CD4-positive, alpha-beta T cell (primary cell): Measurements from ENCODE around the gene CAMSAP1. TPM values are rescaled to one million over a fixed set of nuclear protein-coding genes. Genes with fewer than 3 reads are reported as not detected.

Experiments
- ATAC-seq: fragments of 200-7000 bp; cut with Tn5 transposase; one replicate; pipeline ENCODE4 v1.10.0; 2022; ENCODE audit warnings: mild to moderate bottlenecking; ENCODE audit not compliant: poor library complexity
- CTCF ChIA-PET: fragments of 350-600 bp; sonication (Branson Sonifier 250); formaldehyde crosslinking; loops from one replicate; lab custom pipeline; 2021; ENCODE audit warnings: antibody characterized with exemption, inconsistent platforms; lab: Charles Lee
- POLR2A ChIA-PET: fragments of 350-600 bp; sonication (Branson Sonifier 250); formaldehyde crosslinking; loops from one replicate; lab custom pipeline; 2021; ENCODE audit warnings: antibody characterized with exemption, inconsistent platforms; lab: Charles Lee
- DNase-seq, 14 experiments: peaks; one replicate each; pipeline ENCODE4 v3.0.0-alpha.2; 2013 to 2020; ENCODE audit warnings: mixed read lengths in 2 of 14
- H3K27ac ChIP-seq, 2 donors: one replicate each; pipeline versions ENCODE4 v1.5.1 to v1.7.0; 2013; ENCODE audit warnings: low read length in 2 of 2, low read depth in 1 of 2, mild to moderate bottlenecking in 1 of 2
- H3K27me3 ChIP-seq, 2 experiments: 1 replicate in 1 of 2; 2 replicates in 1 of 2; pipeline versions ENCODE4 v1.6.1 to v1.7.0; 2013; ENCODE audit warnings: low read length in 2 of 2, control low read depth in 1 of 2, mild to moderate bottlenecking in 1 of 2, moderate library complexity in 1 of 2; ENCODE audit not compliant: insufficient read depth in 2 of 2, control insufficient read depth in 1 of 2
- H3K36me3 ChIP-seq: one replicate; pipeline ENCODE4 v1.6.1; 2013; ENCODE audit warnings: low read length, control low read depth; ENCODE audit not compliant: insufficient read depth
- H3K4me1 ChIP-seq: one replicate; pipeline ENCODE4 v1.6.1; 2013; ENCODE audit warnings: low read length, control low read depth; ENCODE audit not compliant: insufficient read depth
- H3K4me3 ChIP-seq: one replicate; pipeline ENCODE4 v1.5.1; 2013; ENCODE audit warnings: mild to moderate bottlenecking, low read length, moderate library complexity
- H3K9me3 ChIP-seq, 2 experiments: 1 replicate in 1 of 2; 2 replicates in 1 of 2; pipeline versions ENCODE4 v1.6.1 to v1.7.0; 2013; ENCODE audit warnings: low read length in 2 of 2, mild to moderate bottlenecking in 2 of 2, control low read depth in 1 of 2, moderate library complexity in 1 of 2; ENCODE audit not compliant: control insufficient read depth in 1 of 2, insufficient read depth in 1 of 2
- H3K27ac Mint-ChIP-seq: one replicate; pipeline ENCODE4 v1.8.0; 2020; ENCODE audit warnings: mixed read lengths
- H3K27me3 Mint-ChIP-seq: one replicate; pipeline ENCODE4 v1.8.0; 2021; ENCODE audit warnings: mixed read lengths
- H3K36me3 Mint-ChIP-seq: one replicate; pipeline ENCODE4 v1.8.0; 2021; ENCODE audit warnings: low read depth, mixed read lengths
- H3K4me1 Mint-ChIP-seq: one replicate; pipeline ENCODE4 v1.8.0; 2021; ENCODE audit warnings: low read depth, mixed read lengths
- H3K4me3 Mint-ChIP-seq: one replicate; pipeline ENCODE4 v1.8.0; 2020; ENCODE audit warnings: mild to moderate bottlenecking, mixed read lengths
- H3K9me3 Mint-ChIP-seq: one replicate; pipeline ENCODE4 v1.8.0; 2020; ENCODE audit warnings: mixed read lengths
- intact Hi-C, 2 experiments: fragments of 100-400 bp; cut with DNase I in 1 of 2; cut with micrococcal nuclease in 1 of 2; formaldehyde crosslinking; loops; one replicate each; pipeline versions ENCODE4 v1.15.1 to v1.9.0; 2023 to 2025; cut with DNase I, micrococcal nuclease
- total RNA-seq, 174 experiments: library from RNA in 2 of 174; stranded (reverse) in 2 of 174; gene quantifications; one replicate each; pipeline ENCODE4 v1.2.3 and lab custom pipeline; 2021 to 2026
- TF ChIP-seq, protein P1 (sequence below): fragments of 200-600 bp; IDR thresholded peaks from one replicate; pipeline ENCODE4 v1.8.0; 2022; ENCODE audit warnings: antibody characterized with exemption, mild to moderate bottlenecking

The CAMSAP1 gene
- total RNA-seq, 2 experiments from 2014 or later = 16.8 to 18.2 TPM

DNA sequence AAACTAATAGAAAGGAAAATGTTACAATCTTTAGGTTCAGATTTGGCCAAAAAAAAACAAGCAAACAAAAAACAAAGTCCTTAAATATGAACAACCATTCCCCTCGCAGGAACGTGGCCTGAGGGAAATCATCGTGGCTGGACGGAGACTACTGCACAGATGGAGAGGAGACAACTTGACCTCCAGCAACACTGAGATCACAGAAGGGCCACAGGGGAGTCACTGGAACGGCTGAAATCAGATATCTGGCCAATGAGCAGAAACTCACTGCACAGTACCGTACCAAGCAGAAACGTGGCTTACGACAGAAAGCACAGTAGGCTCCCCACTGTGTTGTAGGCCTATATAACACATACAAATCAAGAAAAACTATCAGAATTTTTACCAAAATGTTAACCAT, 27.7 kb downstream of the CAMSAP1 start:
- no peaks in the 10 kb centered on the region for H3K9me3 Mint-ChIP-seq
- no peaks in the 10 kb centered on the region for H3K27me3 ChIP-seq
- H3K36me3 Mint-ChIP-seq = peaks cover 5% of the 10 kb centered on the region
- H3K27ac Mint-ChIP-seq = no peak overlapping the region
- intact Hi-C loops = no loop called here
- TF ChIP-seq, protein P1, sequence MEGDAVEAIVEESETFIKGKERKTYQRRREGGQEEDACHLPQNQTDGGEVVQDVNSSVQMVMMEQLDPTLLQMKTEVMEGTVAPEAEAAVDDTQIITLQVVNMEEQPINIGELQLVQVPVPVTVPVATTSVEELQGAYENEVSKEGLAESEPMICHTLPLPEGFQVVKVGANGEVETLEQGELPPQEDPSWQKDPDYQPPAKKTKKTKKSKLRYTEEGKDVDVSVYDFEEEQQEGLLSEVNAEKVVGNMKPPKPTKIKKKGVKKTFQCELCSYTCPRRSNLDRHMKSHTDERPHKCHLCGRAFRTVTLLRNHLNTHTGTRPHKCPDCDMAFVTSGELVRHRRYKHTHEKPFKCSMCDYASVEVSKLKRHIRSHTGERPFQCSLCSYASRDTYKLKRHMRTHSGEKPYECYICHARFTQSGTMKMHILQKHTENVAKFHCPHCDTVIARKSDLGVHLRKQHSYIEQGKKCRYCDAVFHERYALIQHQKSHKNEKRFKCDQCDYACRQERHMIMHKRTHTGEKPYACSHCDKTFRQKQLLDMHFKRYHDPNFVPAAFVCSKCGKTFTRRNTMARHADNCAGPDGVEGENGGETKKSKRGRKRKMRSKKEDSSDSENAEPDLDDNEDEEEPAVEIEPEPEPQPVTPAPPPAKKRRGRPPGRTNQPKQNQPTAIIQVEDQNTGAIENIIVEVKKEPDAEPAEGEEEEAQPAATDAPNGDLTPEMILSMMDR = no peak
- DNase-seq (no peak), ATAC-seq (no peak)
- no peak overlapping the region for H3K4me3 ChIP-seq
- no peaks in the 10 kb centered on the region for H3K9me3 ChIP-seq
- peaks cover 36% of the 10 kb centered on the region for H3K4me1 Mint-ChIP-seq
- H3K4me1 ChIP-seq = peaks cover 17% of the 10 kb centered on the region
- POLR2A ChIA-PET = no interaction called here
- no peaks in the 10 kb centered on the region for H3K27me3 Mint-ChIP-seq
- H3K36me3 ChIP-seq = no peaks in the 10 kb centered on the region
- no peak overlapping the region for H3K27ac ChIP-seq
- no peak overlapping the region for H3K4me3 Mint-ChIP-seq
- CTCF ChIA-PET = no interaction called here

- intact Hi-C loops = no loop called here
- H3K4me1 Mint-ChIP-seq = peaks cover 32% of the 10 kb centered on the region
- no peak overlapping the region for H3K27ac Mint-ChIP-seq
- ChIA-PET POLR2A (no interaction called here), CTCF (no interaction called here)
- no peak overlapping the region for H3K4me3 ChIP-seq
- H3K27me3 ChIP-seq = no peaks in the 10 kb centered on the region
- peaks cover 14% of the 10 kb centered on the region for H3K4me1 ChIP-seq
- H3K9me3 ChIP-seq = no peaks in the 10 kb centered on the region
- peaks cover 5% of the 10 kb centered on the region for H3K36me3 Mint-ChIP-seq
- ATAC-seq = no peak
- H3K27me3 Mint-ChIP-seq = no peaks in the 10 kb centered on the region
- H3K9me3 Mint-ChIP-seq = no peaks in the 10 kb centered on the region
- H3K27ac ChIP-seq = no peak overlapping the region
- TF ChIP-seq, protein P1 = no peak
- H3K36me3 ChIP-seq = no peaks in the 10 kb centered on the region
- no peak for DNase-seq
- H3K4me3 Mint-ChIP-seq = no peak overlapping the region
Measured at GRCh38 chr9:135879237-135879601, 28.1 kb downstream of the CAMSAP1 start.

DNA sequence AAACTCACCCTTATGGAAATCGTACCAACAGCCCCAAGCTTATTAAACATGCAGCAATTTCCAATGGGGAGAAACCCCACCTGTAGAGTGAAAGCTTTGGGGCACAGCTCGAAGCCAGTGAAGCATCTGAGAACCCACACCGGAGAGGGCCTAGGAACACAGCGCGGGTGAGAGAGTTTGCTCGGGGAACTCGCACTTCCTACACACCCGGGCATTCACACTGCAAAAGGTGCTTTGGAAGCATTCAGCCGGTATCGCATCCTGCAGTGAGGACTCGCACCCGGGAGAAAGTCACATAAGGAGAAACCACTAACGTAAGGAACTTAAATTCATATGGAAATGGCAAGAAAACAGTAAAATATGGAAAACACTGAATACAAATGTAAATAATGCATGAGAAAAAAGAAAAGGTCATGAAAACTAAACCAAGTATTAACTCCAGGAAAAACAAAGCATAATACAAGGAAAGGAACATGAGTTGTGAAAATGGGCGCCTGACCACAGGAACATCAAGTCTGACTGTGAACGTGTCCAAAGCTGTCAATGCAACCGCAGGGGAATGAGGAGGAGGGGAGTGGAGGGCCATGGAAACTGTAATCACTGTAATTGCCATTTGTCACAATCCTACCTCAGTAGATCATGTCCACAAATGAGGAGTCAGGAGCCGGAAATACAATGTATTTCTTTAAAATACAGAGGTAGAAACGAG, 28.7 kb downstream of the CAMSAP1 start:
- Histone ChIP-seq H3K4me3 (no peak overlapping the region), H3K27ac (no peak overlapping the region), H3K27me3 (no peaks in the 10 kb centered on the region), H3K4me1 (peaks cover 10% of the 10 kb centered on the region), H3K36me3 (no peaks in the 10 kb centered on the region), H3K9me3 (no peaks in the 10 kb centered on the region)
- POLR2A ChIA-PET = no interaction called here
- TF ChIP-seq, protein P1 = no peak
- ATAC-seq (no peak), DNase-seq (no peak)
- Mint-ChIP-seq H3K9me3 (no peaks in the 10 kb centered on the region), H3K27ac (no peak overlapping the region), H3K27me3 (no peaks in the 10 kb centered on the region), H3K36me3 (peaks cover 5% of the 10 kb centered on the region), H3K4me1 (peaks cover 30% of the 10 kb centered on the region), H3K4me3 (no peak overlapping the region)
- intact Hi-C loops = no loop called here
- CTCF ChIA-PET = no interaction called here
